Measurements from ENCODE around the gene CTTNBP2.

The CTTNBP2 gene, protein sequence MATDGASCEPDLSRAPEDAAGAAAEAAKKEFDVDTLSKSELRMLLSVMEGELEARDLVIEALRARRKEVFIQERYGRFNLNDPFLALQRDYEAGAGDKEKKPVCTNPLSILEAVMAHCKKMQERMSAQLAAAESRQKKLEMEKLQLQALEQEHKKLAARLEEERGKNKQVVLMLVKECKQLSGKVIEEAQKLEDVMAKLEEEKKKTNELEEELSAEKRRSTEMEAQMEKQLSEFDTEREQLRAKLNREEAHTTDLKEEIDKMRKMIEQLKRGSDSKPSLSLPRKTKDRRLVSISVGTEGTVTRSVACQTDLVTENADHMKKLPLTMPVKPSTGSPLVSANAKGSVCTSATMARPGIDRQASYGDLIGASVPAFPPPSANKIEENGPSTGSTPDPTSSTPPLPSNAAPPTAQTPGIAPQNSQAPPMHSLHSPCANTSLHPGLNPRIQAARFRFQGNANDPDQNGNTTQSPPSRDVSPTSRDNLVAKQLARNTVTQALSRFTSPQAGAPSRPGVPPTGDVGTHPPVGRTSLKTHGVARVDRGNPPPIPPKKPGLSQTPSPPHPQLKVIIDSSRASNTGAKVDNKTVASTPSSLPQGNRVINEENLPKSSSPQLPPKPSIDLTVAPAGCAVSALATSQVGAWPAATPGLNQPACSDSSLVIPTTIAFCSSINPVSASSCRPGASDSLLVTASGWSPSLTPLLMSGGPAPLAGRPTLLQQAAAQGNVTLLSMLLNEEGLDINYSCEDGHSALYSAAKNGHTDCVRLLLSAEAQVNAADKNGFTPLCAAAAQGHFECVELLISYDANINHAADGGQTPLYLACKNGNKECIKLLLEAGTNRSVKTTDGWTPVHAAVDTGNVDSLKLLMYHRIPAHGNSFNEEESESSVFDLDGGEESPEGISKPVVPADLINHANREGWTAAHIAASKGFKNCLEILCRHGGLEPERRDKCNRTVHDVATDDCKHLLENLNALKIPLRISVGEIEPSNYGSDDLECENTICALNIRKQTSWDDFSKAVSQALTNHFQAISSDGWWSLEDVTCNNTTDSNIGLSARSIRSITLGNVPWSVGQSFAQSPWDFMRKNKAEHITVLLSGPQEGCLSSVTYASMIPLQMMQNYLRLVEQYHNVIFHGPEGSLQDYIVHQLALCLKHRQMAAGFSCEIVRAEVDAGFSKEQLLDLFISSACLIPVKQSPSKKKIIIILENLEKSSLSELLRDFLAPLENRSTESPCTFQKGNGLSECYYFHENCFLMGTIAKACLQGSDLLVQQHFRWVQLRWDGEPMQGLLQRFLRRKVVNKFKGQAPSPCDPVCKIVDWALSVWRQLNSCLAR (N-terminal part only)

DNA sequence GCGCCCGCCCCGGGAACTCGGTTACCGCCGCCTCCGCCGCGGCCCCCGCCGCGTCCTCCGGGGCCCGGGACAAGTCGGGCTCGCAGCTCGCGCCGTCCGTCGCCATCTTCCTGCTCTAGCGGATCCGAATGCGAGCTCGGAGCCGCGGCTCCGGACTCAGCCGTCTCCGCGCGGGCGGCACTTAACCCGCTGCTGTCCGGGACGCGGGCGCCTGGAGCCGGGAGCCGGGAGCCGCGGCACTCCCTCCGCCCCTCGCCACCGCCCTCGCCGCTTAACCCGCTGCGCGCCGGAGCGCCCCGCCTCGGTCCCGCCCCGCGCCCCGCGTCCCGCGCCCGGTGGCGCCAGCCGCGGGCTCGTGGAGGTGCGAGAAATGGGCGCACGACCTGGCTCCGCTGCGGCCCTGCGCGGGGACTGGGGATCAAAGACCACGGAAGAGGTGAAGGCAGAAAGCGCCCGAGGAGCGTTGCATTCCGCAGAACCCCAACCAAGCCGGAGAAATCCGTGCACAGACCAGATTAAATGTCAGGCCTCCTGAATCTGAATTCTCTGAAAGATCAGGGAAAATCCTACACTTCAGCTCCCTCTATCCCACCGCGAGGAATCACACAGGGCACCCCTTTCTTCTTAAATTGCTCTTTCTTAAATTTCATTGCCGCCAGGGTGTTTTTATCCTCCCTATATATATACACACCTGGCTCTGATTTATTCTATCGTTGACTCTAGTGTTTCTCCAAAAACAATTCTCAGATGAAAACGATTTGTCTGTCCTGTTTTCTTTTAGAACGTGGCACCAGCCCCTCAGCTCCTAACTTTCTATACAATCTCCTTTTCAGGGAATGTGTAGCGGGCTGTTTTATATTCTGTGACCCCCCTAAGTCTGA lies at the start of gene CTTNBP2:
Gene CTTNBP2, minus strand, starts transcription at position 132 of the 881 bp plus-strand sequence. Its CDS starts 26 bp downstream, at position 106.
- no peak for FAIRE-seq
- no peak for DNase-seq (ENCODE audit: extremely low spot score, insufficient read length, low read depth)

DNA sequence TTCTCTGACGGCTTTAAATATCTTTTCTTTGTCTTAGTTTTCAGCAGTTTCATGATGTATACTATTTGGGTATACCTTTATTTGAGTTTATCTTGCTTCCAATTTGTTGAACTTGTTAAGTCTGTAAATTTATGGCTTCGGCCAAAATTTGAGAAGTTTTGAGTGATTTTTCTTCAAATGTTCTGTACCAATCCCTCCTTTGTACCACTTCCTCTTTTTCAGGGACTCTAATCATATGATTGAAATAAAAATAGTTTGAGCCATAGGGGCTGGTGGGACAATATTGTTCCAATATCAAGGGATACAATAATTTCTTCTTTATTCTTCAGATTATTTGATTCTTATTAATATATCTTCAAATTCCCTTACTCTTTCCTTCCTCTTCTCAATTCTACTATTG lies 43.1 kb upstream of the CTTNBP2 start:
- DNase-seq (ENCODE audit: extremely low spot score, insufficient read length, low read depth), result no peak
- FAIRE-seq, result no peak

DNA sequence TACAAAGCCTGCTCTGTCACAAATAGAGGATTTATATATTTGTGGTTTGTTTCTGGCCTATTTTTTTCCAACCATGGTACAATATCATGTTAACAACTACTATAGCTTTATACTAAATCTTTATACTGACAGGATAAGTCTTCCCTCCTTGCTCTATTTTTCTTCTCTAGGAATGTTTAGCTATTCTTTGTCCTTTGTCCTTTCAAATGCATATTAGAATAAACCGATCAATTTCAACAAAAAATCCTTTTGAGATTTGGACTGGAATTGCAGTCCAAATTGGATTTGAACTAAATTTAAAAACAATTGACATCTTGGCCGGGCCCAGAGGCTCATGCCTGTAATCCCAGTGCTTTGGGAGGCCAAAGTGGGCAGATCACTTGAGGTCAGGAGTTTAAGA lies 39.2 kb upstream of the CTTNBP2 start:
- FAIRE-seq (no peak), DNase-seq (ENCODE audit: extremely low spot score, insufficient read length, low read depth) (no peak)

DNA sequence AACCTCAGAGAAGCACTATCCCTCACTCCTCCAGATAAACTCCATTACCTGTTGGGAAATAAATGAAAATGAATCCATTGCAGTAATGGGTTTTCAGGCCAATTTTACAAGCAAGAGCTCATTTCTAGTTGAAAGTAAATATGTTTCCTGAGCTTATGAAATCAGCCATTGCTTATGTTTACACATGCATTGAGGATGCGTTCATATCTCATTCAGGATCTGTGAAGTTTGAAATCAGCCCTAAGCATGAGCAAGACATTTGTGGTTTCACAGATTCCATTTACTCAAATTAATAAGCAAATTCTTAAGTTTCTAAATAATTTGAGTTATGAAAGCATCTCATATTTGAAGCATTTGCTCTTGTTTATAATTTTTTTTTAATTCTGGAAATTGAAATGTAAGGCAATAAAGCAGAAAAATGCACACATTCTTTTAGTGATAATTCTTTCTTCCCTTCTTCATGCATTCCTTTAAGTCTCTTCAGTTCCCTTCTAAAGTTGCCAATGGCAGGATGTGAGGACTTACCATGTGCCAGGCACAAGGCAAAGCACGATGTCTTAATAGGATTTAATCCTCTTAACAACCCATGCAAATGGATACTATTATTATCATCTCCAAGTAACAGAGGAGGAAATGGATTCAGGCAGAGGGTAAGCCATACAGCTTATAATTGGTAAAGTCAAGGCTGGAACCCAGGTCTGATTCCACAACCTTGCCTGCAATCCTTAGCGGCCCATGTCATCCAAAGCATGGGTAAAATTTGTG lies 35.0 kb upstream of the CTTNBP2 start:
- DNase-seq (ENCODE audit: extremely low spot score, insufficient read length, low read depth) (no peak), FAIRE-seq (no peak)

DNA sequence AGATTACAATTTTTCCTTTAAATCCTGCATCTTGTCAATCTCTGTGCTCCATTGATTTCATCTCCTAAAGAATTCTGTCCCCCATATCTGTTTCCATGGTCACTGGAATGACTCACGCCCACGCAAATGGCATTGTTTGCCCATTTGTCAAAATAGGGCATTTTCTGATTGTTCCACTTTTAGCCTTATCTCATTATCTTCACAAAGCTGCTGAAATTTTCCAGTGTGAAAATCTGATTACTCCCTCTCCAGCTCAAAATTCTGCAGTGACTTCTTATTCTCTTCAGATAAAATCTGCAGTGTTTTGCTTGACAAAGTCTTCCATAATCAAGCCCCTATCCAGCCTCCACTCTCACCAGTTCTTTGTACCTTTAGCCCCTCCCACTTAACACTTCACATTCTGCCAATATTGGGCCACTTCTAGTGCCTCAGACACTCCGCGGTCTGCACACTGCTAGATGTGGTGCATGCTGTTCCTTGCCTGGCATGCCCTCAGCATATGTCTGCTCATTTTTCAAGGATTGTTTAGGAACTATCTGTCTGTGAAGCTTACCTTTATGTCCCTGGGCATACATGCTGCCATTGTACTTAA lies 33.9 kb upstream of the CTTNBP2 start:
- FAIRE-seq (no peak), DNase-seq (ENCODE audit: extremely low spot score, insufficient read length, low read depth) (no peak)

DNA sequence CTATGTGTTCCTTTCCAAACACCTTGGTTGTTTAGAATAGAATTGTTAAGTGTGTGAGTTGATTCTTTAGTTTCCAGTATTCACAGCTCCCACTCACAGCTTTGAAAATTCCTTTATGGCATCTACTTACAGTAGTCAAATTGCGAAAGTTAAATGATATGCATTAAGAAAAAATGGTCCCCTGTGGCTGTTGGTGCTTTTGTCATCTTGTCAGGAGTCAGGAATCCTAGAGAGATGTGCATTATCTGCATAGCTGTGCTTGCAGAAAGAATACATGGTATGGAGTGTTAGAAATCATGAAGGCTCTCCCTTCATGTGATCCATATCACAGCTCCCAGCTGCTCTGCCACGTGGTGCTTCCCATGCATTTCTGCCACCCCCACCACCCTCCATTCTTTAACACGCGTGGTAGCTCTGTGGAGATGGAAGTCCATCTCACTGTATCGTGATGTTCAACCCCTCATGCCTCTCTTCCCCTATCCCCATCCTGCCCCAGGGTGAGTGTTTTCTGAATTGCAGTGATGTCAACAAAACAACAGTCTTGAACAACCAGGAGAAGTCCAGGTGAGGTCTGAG lies 29.2 kb upstream of the CTTNBP2 start:
- FAIRE-seq (no peak), DNase-seq (ENCODE audit: extremely low spot score, insufficient read length, low read depth) (no peak)

DNA sequence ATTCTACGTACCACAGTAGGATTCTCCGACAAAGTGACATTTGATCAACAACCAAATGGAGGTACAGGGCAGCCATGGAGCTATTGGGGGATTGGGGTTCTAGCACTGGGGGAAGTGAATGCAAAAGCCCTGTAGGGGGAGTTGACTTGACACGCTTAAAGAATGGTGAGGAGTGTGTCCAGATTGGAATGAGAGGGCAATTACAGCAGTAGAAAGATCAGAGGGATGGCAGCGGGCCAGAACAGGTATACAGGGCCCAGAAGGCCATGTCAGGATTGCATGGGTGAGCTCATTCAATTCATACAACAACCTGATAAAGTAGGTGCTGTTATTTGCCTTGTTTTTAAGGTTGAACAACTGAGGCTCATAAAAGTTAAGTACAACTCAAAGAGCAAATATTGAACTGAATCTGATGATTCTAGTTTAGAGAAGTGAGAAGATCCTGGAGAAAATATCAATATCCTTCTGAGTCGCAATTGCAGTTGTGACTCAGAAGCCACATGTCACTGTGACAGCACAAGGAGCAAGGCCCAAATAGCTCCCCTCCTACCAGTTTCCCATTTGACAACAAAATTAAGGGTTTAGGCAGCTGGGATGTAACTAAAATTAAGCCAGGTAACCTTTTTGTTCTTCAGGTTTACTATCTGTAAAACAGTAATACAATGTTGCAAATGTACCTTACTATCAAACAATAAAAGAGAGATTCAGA lies 28.0 kb upstream of the CTTNBP2 start:
- FAIRE-seq (no peak), DNase-seq (ENCODE audit: extremely low spot score, insufficient read length, low read depth) (no peak)

DNA sequence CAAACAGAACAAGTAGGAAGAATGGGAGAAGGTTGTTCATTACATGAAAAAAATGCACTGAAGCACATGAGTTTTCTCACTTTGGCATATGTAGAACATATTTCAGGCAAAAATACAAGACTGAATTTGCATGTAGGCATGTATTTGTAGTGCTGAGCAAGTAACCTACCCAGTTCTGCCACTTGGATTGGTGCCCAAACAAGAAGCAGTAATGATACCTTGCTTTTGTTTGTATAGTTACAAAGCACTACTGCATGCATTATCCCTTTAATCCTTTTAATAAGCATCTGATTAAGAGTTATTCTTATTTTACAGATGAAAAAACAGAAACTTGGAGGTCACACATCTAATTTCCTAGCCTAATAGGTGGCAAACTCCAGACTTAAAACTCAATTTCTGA lies 23.1 kb upstream of the CTTNBP2 start:
- FAIRE-seq (no peak), DNase-seq (ENCODE audit: extremely low spot score, insufficient read length, low read depth) (no peak)

DNA sequence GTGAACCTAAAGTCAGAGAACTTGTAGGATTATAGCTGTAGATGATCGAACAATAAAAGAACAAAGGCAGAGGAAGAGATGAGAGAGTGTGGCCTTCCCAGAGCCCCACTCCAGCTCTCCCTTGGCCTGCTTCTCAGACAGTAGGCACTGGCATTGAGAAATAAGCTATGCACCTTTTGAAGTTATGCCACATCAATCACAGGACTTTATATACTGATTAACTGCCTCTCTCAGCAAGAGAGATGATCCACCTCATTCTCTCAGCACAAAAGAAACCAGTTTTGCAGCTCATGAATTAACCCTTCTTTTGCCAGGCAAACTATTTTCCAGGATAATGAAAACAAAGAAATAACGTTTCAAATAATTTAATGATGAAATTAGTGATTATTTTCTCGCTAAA lies 22.0 kb upstream of the CTTNBP2 start:
- DNase-seq (ENCODE audit: extremely low spot score, insufficient read length, low read depth) (no peak), FAIRE-seq (no peak)

DNA sequence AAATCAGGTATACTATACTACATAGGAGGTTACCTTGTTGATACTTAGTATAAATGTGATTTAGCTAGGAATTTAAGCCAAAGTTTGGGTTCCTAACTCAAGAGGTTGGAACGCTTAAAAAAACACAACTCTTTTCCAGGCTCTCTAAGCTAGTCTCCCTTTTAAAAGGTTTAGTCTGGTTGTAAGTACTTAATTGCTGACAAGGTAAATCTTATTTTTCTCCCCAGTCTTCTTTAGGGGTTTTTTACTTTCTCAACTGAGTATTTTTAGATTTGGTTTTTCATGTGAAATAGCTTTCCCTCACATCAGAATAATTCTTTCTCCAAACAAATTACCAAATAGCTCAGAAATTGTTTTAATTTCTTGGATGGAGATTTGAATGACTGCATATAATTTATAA lies 20.8 kb upstream of the CTTNBP2 start:
- no peak for DNase-seq (ENCODE audit: extremely low spot score, insufficient read length, low read depth)
- FAIRE-seq, result no peak

DNA sequence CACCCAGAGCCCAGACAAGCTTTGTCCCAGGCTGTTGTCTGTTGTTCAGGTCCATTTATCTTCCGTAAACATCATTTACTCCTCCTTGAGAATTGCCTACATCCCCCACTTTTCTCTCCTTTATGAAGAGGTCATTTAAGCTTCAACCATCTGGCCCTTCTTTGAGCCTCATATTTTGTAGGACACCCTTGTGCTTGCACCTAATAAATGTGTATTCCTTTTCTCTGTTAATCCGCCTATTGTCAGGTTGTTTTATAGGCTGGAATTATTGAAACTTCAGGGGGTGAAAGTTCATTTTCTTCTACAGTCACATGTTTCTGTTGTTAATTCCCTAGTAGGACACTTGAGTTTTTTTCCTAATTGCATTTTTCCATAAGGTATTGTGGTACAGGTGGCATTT lies 19.6 kb upstream of the CTTNBP2 start:
- no peak for DNase-seq (ENCODE audit: extremely low spot score, insufficient read length, low read depth)

DNA sequence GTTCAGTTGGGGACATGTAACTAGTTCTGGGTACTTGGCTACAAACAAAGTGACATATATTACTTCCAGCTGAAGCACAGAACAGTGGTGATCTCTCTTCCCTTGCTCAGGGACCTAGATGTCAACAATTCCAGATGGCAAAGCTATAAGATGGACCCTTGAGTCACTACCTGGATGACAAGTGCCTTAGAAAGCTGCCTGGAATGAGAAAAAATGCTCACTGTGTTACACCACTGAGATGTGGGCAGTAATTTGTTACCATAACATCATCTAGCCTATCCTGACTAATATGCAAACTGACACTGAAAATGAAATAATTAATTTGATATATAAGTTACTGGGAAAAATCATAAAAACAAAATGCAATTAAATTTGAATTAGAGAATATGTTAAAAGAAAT lies 16.4 kb upstream of the CTTNBP2 start:
- DNase-seq (ENCODE audit: extremely low spot score, insufficient read length, low read depth) (no peak), FAIRE-seq (no peak)

More for the DNA sequence above, 19.6 kb upstream of the CTTNBP2 start:
- FAIRE-seq, result no peak

DNA sequence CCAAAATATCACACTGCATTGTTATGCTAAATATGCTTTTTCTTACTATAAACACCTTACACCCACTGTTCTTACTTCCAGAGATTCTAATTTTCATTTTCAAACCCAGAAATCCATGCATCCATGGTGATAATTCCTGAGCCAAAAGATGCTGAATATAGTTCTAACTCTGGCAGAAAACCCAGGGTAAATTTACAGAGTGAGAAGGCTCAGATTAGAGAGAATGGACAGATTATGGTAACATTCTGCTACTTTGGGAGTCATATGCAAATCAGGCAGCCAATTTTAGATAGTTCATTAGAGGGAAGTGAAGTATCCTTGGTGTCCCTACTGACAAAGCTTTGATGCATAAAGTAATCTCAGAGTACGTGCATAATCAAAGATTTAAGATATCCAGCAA lies 15.4 kb upstream of the CTTNBP2 start:
- FAIRE-seq, result no peak

DNA sequence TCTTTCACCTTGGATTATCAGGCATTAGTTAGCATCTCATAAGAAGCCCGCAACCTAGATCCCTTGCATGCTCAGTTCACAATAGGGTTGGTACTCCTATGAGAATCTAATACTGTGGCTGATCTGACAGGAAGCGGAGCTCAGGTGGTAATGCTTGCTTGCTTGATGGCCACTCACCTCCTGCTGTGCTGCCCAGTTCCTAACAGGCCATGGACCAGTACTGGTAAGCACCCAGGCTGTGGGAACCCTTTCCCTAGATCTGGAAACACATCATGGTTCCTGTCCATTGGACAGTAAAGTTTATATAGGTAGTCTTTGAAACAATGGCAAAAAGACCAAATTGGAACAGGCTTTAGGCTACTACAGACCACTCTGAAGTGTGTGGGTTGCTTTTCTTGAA lies 9.4 kb upstream of the CTTNBP2 start:
- DNase-seq (ENCODE audit: extremely low spot score, insufficient read length, low read depth) (no peak), FAIRE-seq (no peak)

More for the DNA sequence above, 15.4 kb upstream of the CTTNBP2 start:
- no peak for DNase-seq (ENCODE audit: extremely low spot score, insufficient read length, low read depth)

DNA sequence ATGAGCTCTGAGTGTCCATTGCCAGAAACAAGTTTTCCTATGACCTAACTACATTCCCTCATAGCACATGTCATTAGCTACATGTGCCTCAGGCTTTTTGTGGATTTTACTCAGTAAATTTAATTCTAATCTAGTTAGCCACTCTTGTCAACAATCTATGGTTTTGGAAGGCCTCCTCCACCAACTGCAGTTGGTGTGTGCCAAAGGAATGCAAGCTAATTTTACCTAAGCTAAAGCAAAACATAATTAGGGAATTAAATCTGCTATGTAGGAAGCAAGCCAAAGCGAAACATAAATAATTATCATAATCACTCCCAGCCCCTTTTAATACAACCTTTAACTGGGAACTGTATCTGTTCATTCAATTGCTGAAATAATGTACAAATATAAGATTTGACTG lies 3.5 kb upstream of the CTTNBP2 start:
- no peak for DNase-seq (ENCODE audit: extremely low spot score, insufficient read length, low read depth)
- no peak for FAIRE-seq

DNA sequence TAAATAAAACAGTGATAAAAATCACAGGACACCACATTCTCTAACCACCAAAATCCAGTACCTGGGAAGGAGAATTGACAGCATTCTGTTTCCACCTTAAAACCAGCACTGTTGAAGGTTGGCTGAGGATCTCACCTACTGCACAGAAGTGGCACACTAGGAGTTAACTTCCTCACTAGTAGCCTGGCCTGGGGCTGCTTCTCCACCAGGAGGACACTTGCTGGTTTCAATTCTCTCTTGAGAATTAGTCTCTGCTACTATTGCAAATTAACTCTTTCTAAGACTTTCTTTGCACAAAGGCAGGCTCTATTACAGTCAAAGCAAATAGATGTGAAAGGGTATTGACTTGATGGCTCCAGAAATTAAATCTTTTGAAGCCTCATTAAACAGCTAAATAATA lies 2.3 kb upstream of the CTTNBP2 start:
- DNase-seq (ENCODE audit: extremely low spot score, insufficient read length, low read depth), result no peak

DNA sequence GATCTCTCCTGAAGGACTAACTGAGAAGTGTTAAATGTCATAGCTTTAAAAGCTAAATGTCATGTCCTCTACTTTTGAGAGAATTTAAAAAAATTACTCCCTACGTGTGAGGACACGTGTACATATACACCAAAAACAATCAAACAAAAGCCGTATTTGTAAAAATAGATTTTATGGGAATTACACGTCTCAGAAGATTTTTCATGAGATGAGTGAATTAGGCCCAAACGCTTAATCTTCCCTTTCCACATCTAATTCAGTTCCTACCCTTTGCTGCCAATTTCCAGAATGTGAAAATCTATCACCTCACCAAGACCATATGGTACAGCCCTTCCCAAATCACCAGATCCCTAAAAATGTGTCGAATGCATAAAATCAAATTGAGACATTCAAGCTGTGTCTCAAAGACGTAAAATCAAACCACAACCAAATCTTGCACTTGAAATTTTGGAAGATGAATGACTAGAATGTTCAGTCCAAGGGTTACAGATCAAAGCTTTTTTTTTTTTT lies 1.0 kb upstream of the CTTNBP2 start:
- DNase-seq (ENCODE audit: extremely low spot score, insufficient read length, low read depth) (no peak), FAIRE-seq (no peak)

More for the DNA sequence above, 2.3 kb upstream of the CTTNBP2 start:
- FAIRE-seq, result no peak

All from GM18507 (cell line).